Endothelial cell of umbilical vein (primary cell): ENCODE measurements around the gene AMPD1. TPM values are rescaled to one million over a fixed set of nuclear protein-coding genes. Genes with fewer than 3 reads are reported as not detected.

Experiments used
- BruUV-seq: library from RNA; stranded (reverse); fragments of 400-500 nt; replicated peaks from 2 replicates; lab custom pipeline; 2021; lab: Mats Ljungman, UMichigan
- CTCF ChIA-PET: fragments of 300-600, 350-600 bp; sonication (Branson Sonifier 250); formaldehyde crosslinking; loops from one replicate; lab custom pipeline; 2021; ENCODE audit warnings: antibody characterized with exemption, inconsistent platforms; lab: Charles Lee
- POLR2A ChIA-PET: fragments of 300-600, 350-600 bp; sonication (Branson Sonifier 250); formaldehyde crosslinking; loops from one replicate; lab custom pipeline; 2021; ENCODE audit warnings: antibody characterized with exemption, inconsistent platforms; lab: Charles Lee
- DNase-seq: peaks from one replicate; pipeline ENCODE4 v3.0.0-alpha.2; 2011; ENCODE audit warnings: low read depth, low spot score
- FAIRE-seq: peaks from 2 replicates; lab custom pipeline; 2011; peaks lifted over from hg19 to GRCh38; lab: Jason Lieb, UNC
- H2AFZ ChIP-seq: 2 replicates; pipeline ENCODE4 v1.6.0; 2012; ENCODE audit warnings: low read depth, low read length, control low read depth, inconsistent platforms
- H3K27ac ChIP-seq: 2 replicates; pipeline ENCODE4 v1.5.1; 2011; ENCODE audit warnings: low read depth, mild to moderate bottlenecking, control low read depth, low read length, moderate library complexity; ENCODE audit not compliant: insufficient read depth
- H3K27me3 ChIP-seq, 2 experiments: 2 replicates each; pipeline versions ENCODE4 v1.6.0 to v1.6.1; 2011; ENCODE audit warnings: low read length in 2 of 2, mixed read lengths in 1 of 2; ENCODE audit not compliant: control insufficient read depth in 2 of 2, insufficient read depth in 2 of 2
- H3K36me3 ChIP-seq, 2 experiments: 2 replicates in 1 of 2; 3 replicates in 1 of 2; pipeline ENCODE4 v1.5.1; 2011; ENCODE audit warnings: low read length in 2 of 2, mild to moderate bottlenecking in 1 of 2, moderate library complexity in 1 of 2; ENCODE audit not compliant: control insufficient read depth in 2 of 2, insufficient read depth in 2 of 2; ENCODE audit errors: extremely low read depth in 1 of 2
- H3K4me1 ChIP-seq: 3 replicates; pipeline ENCODE4 v1.5.1; 2011; ENCODE audit warnings: mild to moderate bottlenecking, low read length; ENCODE audit not compliant: control insufficient read depth, insufficient read depth; ENCODE audit errors: extremely low read depth
- H3K4me2 ChIP-seq: 2 replicates; pipeline ENCODE4 v1.6.1; 2011; ENCODE audit warnings: low read length, control low read depth, mixed read lengths; ENCODE audit not compliant: insufficient read depth
- H3K4me3 ChIP-seq, 3 experiments: fragments of 200-600 bp in 1 of 3; sonication (generic), shearing (Covaris generic) in 1 of 3; replicated peaks in 1 of 3; 2 replicates each; pipeline ENCODE4 v1.5.1; 2011 to 2016; ENCODE audit warnings: control low read depth in 3 of 3, low read length in 3 of 3, mild to moderate bottlenecking in 2 of 3, inconsistent platforms in 1 of 3, low read depth in 1 of 3, moderate library complexity in 1 of 3; ENCODE audit not compliant: insufficient read depth in 1 of 3
- H3K79me2 ChIP-seq: 2 replicates; pipeline ENCODE4 v1.6.0; 2012; ENCODE audit warnings: low read length, inconsistent platforms; ENCODE audit not compliant: control insufficient read depth, insufficient read depth
- H3K9ac ChIP-seq: replicated peaks from 2 replicates; pipeline ENCODE3; 2011; ENCODE audit warnings: low read length, control low read depth; ENCODE audit not compliant: insufficient read depth; ENCODE audit errors: extremely low read depth
- H3K9me1 ChIP-seq: replicated peaks from 3 replicates; pipeline ENCODE4 v1.6.0; 2011; ENCODE audit warnings: mild to moderate bottlenecking, low read length; ENCODE audit not compliant: control insufficient read depth, insufficient read depth; ENCODE audit errors: extremely low read depth
- H3K9me3 ChIP-seq: replicated peaks from 2 replicates; pipeline ENCODE4 v1.5.1; 2012; ENCODE audit warnings: low read length, inconsistent platforms; ENCODE audit not compliant: control insufficient read depth, insufficient read depth
- H4K20me1 ChIP-seq: replicated peaks from 2 replicates; pipeline ENCODE3; 2011; ENCODE audit warnings: mild to moderate bottlenecking, low read length; ENCODE audit not compliant: control insufficient read depth, insufficient read depth; ENCODE audit errors: extremely low read depth
- EZH2 ChIP-seq: IDR thresholded peaks from 2 replicates; pipeline ENCODE4 v1.6.1; 2012; ENCODE audit warnings: borderline replicate concordance, low read depth, mild to moderate bottlenecking, moderate library complexity, low read length, inconsistent platforms; ENCODE audit not compliant: severe bottlenecking
- FOS ChIP-seq: IDR thresholded peaks from 2 replicates; pipeline ENCODE4 v1.6.1; 2011; ENCODE audit warnings: mild to moderate bottlenecking, low read length, moderate library complexity, borderline replicate concordance; ENCODE audit not compliant: insufficient read depth
- GATA2 ChIP-seq: IDR thresholded peaks from 2 replicates; pipeline ENCODE4 v1.7.0; 2011; ENCODE audit warnings: low read depth, mild to moderate bottlenecking, moderate library complexity, mixed read lengths, low read length; ENCODE audit not compliant: insufficient read length, insufficient read depth
- JUN ChIP-seq: IDR thresholded peaks from 2 replicates; pipeline ENCODE4 v1.6.1; 2011; ENCODE audit warnings: borderline replicate concordance, low read depth; ENCODE audit not compliant: insufficient read length, insufficient read depth
- MYC ChIP-seq: IDR thresholded peaks from one replicate; pipeline ENCODE4 v1.6.1; 2011; ENCODE audit warnings: mild to moderate bottlenecking, low read depth, low read length
- POLR2A ChIP-seq: IDR thresholded peaks from 2 replicates; pipeline ENCODE4 v1.6.1; 2012; ENCODE audit warnings: low read depth, mild to moderate bottlenecking, control low read depth, low read length
- POLR2AphosphoS5 ChIP-seq: IDR thresholded peaks from 2 replicates; pipeline ENCODE4 v1.6.1; 2012; ENCODE audit warnings: low read depth, mild to moderate bottlenecking, control low read depth, low read length, moderate library complexity; ENCODE audit not compliant: insufficient read depth
- dilution Hi-C: fragments of 300-500 bp; cut with MboI; formaldehyde crosslinking; loops from one replicate; pipeline ENCODE4 v1.15.0; 2019; ENCODE audit warnings: low sequenced_read_pairs; ENCODE audit not compliant: extremely low pct_ligation_motif_present
- intact Hi-C: fragments of 100-400 bp; cut with micrococcal nuclease; formaldehyde crosslinking; loops from one replicate; pipeline ENCODE4 v1.10.0; 2022
- polyA plus RNA-seq, 4 experiments: library from polyadenylated mRNA; depleted of rRNA in 3 of 4; stranded (reverse) in 3 of 4; unstranded in 1 of 4; fragments of >200 nt; gene quantifications; 2 replicates each; pipeline versions ENCODE4 v1.2.1 to v1.2.3, GENCODE V29; 2011 to 2012; ENCODE audit warnings: missing spikeins in 1 of 4
- total RNA-seq: library from RNA; stranded (reverse); gene quantifications from 2 replicates; pipeline ENCODE4 v1.2.3, GENCODE V29; 2021
- TF ChIP-seq, protein P1 (sequence below), 2 donors: IDR thresholded peaks; 1 replicate in 1 of 2; 2 replicates in 1 of 2; pipeline ENCODE4 v1.5.1; 2011; ENCODE audit warnings: low read length in 2 of 2, mild to moderate bottlenecking in 2 of 2, moderate library complexity in 2 of 2, control low read depth in 1 of 2, inconsistent platforms in 1 of 2, low read depth in 1 of 2; ENCODE audit not compliant: insufficient read depth in 1 of 2; ENCODE audit errors: extremely low read depth in 1 of 2
- TF ChIP-seq, protein P2 (sequence below): IDR thresholded peaks from 2 replicates; pipeline ENCODE4 v1.6.1; 2011; ENCODE audit not compliant: insufficient read depth, insufficient read length

AMPD1 gene
- total and polyA plus RNA-seq, 2 donors (not counting 3 experiments of a cell fraction or from before 2014, with no cell fraction given): not detected

DNA sequence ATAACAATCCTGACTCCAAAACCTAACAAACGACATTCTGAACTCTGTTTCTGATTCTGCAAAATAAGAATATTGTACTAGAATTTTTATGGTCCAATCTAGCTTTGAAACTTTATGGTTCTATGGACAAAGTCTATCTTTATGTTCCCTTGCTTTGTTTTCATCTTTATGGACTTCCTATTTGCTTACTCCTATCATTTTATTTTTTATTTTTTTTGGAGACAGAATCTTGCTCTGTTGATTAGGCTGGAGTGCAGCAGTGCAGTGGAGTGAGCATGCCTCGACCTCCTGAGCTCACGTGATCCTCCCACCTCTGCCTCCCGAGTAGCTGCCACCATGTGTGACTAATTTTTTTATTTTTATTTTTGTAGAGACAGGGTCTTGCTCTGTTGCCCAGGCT, 17.6 kb upstream of the AMPD1 start:
- H3K9ac ChIP-seq: no peak overlapping the region
- dilution Hi-C loops (no loop called here), intact Hi-C loops (loop anchor here (10.0 kb wide), 1 partner anchor 308 kb away; no protein-coding TSS in a partner anchor)
- peaks cover 45% of the 10 kb centered on the region for H3K79me2 ChIP-seq
- H3K4me1 ChIP-seq: peaks cover 24% of the 10 kb centered on the region
- H4K20me1 ChIP-seq: no peaks in the 10 kb centered on the region
- POLR2A ChIA-PET: no interaction called here
- FAIRE-seq: no peak
- DNase-seq: no peak
- no TSS peak for BruUV-seq
- no peaks in the 10 kb centered on the region for H3K27me3 ChIP-seq
- no peak overlapping the region for H3K4me3 ChIP-seq
- no peak overlapping the region for H2AFZ ChIP-seq
- CTCF ChIA-PET: interaction anchor here (0.8 to 1.6 kb wide), 2 partner anchors 10 to 400 kb away, joined by 3 to 4 read pairs; no protein-coding TSS in a partner anchor
- no peaks in the 10 kb centered on the region for H3K9me3 ChIP-seq
- no peaks in the 10 kb centered on the region for H3K9me1 ChIP-seq
- no peak overlapping the region for H3K27ac ChIP-seq
- peaks cover 11 to 31% of the 10 kb centered on the region in 2 experiments for H3K36me3 ChIP-seq
- TF ChIP-seq POLR2A (no peak), GATA2 (no peak), EZH2 (no peak), MYC (no peak), FOS (no peak), JUN (no peak), POLR2AphosphoS5 (no peak)
- TF ChIP-seq, protein P1, sequence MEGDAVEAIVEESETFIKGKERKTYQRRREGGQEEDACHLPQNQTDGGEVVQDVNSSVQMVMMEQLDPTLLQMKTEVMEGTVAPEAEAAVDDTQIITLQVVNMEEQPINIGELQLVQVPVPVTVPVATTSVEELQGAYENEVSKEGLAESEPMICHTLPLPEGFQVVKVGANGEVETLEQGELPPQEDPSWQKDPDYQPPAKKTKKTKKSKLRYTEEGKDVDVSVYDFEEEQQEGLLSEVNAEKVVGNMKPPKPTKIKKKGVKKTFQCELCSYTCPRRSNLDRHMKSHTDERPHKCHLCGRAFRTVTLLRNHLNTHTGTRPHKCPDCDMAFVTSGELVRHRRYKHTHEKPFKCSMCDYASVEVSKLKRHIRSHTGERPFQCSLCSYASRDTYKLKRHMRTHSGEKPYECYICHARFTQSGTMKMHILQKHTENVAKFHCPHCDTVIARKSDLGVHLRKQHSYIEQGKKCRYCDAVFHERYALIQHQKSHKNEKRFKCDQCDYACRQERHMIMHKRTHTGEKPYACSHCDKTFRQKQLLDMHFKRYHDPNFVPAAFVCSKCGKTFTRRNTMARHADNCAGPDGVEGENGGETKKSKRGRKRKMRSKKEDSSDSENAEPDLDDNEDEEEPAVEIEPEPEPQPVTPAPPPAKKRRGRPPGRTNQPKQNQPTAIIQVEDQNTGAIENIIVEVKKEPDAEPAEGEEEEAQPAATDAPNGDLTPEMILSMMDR (IDR thresholded peaks at IDR 0.05; ENCODE audit: extremely low read depth in 1 of 2, insufficient read depth in 1 of 2, low read depth in 1 of 2, low read length in 2 of 2): no peak
- TF ChIP-seq, protein P2, sequence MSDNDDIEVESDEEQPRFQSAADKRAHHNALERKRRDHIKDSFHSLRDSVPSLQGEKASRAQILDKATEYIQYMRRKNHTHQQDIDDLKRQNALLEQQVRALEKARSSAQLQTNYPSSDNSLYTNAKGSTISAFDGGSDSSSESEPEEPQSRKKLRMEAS: no peak
- H3K4me2 ChIP-seq: no peak overlapping the region
